Stimulated activated CD8-positive, alpha-beta memory T cell treated with anti-CD3 and anti-CD28 coated beads, Interleukin-2, amount 100 ng/mL, for 48 hours (primary cell): ENCODE measurements around the gene GTF3C6.
"Not testable (repeated sequence)": the region's sequence is repeated elsewhere in the genome, so short reads cannot be mapped to it uniquely, and the experiment has no call there.

Experiments used
- DNase-seq, 2 donors: peaks; one replicate each; pipeline ENCODE4 v3.0.0-alpha.2; 2020; ENCODE audit warnings: low read depth in 2 of 2

The GTF3C6 gene

GRCh38 chr6:110979565-110980101 is 21.1 kb downstream of the GTF3C6 start:
- DNase-seq = no peak

GRCh38 chr6:110980227-110980626 is 21.7 kb downstream of the GTF3C6 start:
- no peak for DNase-seq

GRCh38 chr6:110980648-110981047 is 22.1 kb downstream of the GTF3C6 start:
- DNase-seq = no peak

GRCh38 chr6:110981202-110981600 is 22.7 kb downstream of the GTF3C6 start:
- DNase-seq = no peak

GRCh38 chr6:110990840-110991576 is 32.5 kb downstream of the GTF3C6 start:
- no peak for DNase-seq

- DNase-seq = no peak
Observed at GRCh38 chr6:110996691-110997090, 38.2 kb downstream of the GTF3C6 start.

- DNase-seq = no peak
Observed at GRCh38 chr6:110999634-111000270, 41.2 kb downstream of the GTF3C6 start.

GRCh38 chr6:111002350-111002749 is 43.8 kb downstream of the GTF3C6 start:
- DNase-seq = no peak

- no peak for DNase-seq
Observed at GRCh38 chr6:111011360-111012142, 53.0 kb downstream of the GTF3C6 start.

GRCh38 chr6:111012143-111012452 is 53.6 kb downstream of the GTF3C6 start:
- DNase-seq = no peak

GRCh38 chr6:111012520-111012919 is 54.0 kb downstream of the GTF3C6 start:
- not testable (repeated sequence) for DNase-seq

GRCh38 chr6:111013144-111013915 is 54.8 kb downstream of the GTF3C6 start:
- DNase-seq = no peak

GRCh38 chr6:111015389-111016124 is 57.1 kb downstream of the GTF3C6 start:
- DNase-seq = no peak

GRCh38 chr6:111017241-111017640 is 58.7 kb downstream of the GTF3C6 start:
- DNase-seq = not testable (repeated sequence)
